Tibial nerve (tissue), 3 donors: ENCODE results near the gene ICA1L.

Experiments used
- CTCF ChIP-seq, 5 experiments: fragments of 200-600 bp in 3 of 5; fragments of 450-650 bp in 2 of 5; sonication (generic) in 3 of 5; IDR thresholded peaks; one replicate each; pipeline ENCODE4 v1.5.1; 2016 to 2019; ENCODE audit warnings: antibody characterized with exemption in 5 of 5, mild to moderate bottlenecking in 3 of 5, moderate library complexity in 2 of 5
- POLR2A ChIP-seq, 2 donors: fragments of 450-650 bp; IDR thresholded peaks; one replicate each; pipeline ENCODE4 v1.6.1; 2017; ENCODE audit warnings: antibody characterized with exemption in 2 of 2, mild to moderate bottlenecking in 2 of 2, moderate library complexity in 2 of 2

- TF ChIP-seq CTCF (IDR thresholded peaks at IDR 0.05) = no peak
- TF ChIP-seq POLR2A (IDR thresholded peaks at IDR 0.05) = no peak
Measured at GRCh38 chr2:202758128-202758527, 113.4 kb downstream of the ICA1L start.
